ENCODE results near the gene CSTB. TPM values are rescaled to one million over a fixed set of nuclear protein-coding genes. Genes with fewer than 3 reads are reported as not detected.

Gene CSTB
- polyA plus RNA-seq, 4 donors = 42.1 to 109 (median 61.5) TPM

- H3K9me3 ChIP-seq (ENCODE audit: control insufficient read depth in 2 of 2, insufficient read depth in 1 of 2, low read depth in 1 of 2, low read length in 1 of 2) = peaks cover 0 to 11% of the 10 kb centered on the region in 2 donors
- no peaks in the 10 kb centered on the region for H3K36me3 ChIP-seq (ENCODE audit: control insufficient read depth in 3 of 3, insufficient read depth in 2 of 3, low read depth in 1 of 3, low read length in 3 of 3)
- H3K4me3 ChIP-seq (ENCODE audit: low read depth in 1 of 3, low read length in 3 of 3) = no peak overlapping the region
- no peaks in the 10 kb centered on the region for H3K27me3 ChIP-seq (ENCODE audit: control insufficient read depth in 3 of 3, insufficient read depth in 3 of 3, low read length in 3 of 3)
- H3K27ac ChIP-seq (ENCODE audit: low read depth in 1 of 3, low read length in 2 of 3) = no peak overlapping the region
- WGBS, 3 donors = 89 to 94% (median 92%) methylated on average over 25 of the region's 25 CpGs
- DNase-seq (no peak), FAIRE-seq (no peak)
- H3K4me1 ChIP-seq (ENCODE audit: control insufficient read depth in 3 of 3, insufficient read depth in 2 of 3, low read depth in 1 of 3, low read length in 2 of 3) = peaks cover 0 to 3% (median 0%) of the 10 kb centered on the region in 3 donors
These were observed 43.6 kb upstream of the CSTB start for GRCh38 chr21:43819511-43820405.

DNA sequence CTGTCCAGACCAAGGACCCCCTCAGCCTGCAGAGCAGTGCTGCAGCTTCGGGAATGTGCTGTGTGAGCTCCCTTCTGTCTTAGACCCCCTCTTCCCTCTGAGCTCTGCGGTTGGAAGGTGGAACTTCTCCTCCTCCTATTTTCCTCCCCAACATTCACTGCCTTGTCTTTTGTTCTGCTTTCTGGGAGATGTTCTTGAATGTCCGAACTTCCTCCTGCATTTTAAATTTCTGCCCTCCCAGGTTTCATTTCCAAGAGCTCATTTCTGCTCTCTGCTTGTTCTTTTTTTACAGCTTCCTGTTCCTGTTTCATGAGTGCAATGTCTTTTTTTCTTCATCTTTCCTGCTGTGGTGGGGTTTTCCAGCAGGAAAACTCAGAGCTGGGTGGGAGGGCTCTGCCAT, 42.6 kb upstream of the CSTB start:
- no peak for FAIRE-seq

GRCh38 chr21:43817157-43818086, 41.3 kb upstream of the CSTB start:
- H3K9me3 ChIP-seq (ENCODE audit: control insufficient read depth in 2 of 2, insufficient read depth in 1 of 2, low read depth in 1 of 2, low read length in 1 of 2) = peaks cover 0 to 11% of the 10 kb centered on the region in 2 donors
- FAIRE-seq = no peak
- DNase-seq = no peak
- no peaks in the 10 kb centered on the region for H3K36me3 ChIP-seq (ENCODE audit: control insufficient read depth in 3 of 3, insufficient read depth in 2 of 3, low read depth in 1 of 3, low read length in 3 of 3)
- no peak overlapping the region for H3K27ac ChIP-seq (ENCODE audit: low read depth in 1 of 3, low read length in 2 of 3)
- H3K4me1 ChIP-seq (ENCODE audit: control insufficient read depth in 3 of 3, insufficient read depth in 2 of 3, low read depth in 1 of 3, low read length in 2 of 3) = peaks cover 0 to 3% (median 0%) of the 10 kb centered on the region in 3 donors
- WGBS, 3 donors = 81 to 87% (median 82%) methylated on average over 28 to 29 of the region's 29 CpGs
- no peaks in the 10 kb centered on the region for H3K27me3 ChIP-seq (ENCODE audit: control insufficient read depth in 3 of 3, insufficient read depth in 3 of 3, low read length in 3 of 3)
- H3K4me3 ChIP-seq (ENCODE audit: low read depth in 1 of 3, low read length in 3 of 3) = no peak overlapping the region

More for the DNA sequence above, 42.6 kb upstream of the CSTB start:
- Histone ChIP-seq H3K4me3 (ENCODE audit: low read depth in 1 of 3, low read length in 3 of 3) (no peak overlapping the region), H3K4me1 (ENCODE audit: control insufficient read depth in 3 of 3, insufficient read depth in 2 of 3, low read depth in 1 of 3, low read length in 2 of 3) (peaks cover 0 to 3% (median 0%) of the 10 kb centered on the region in 3 donors), H3K27me3 (ENCODE audit: control insufficient read depth in 3 of 3, insufficient read depth in 3 of 3, low read length in 3 of 3) (no peaks in the 10 kb centered on the region), H3K9me3 (ENCODE audit: control insufficient read depth in 2 of 2, insufficient read depth in 1 of 2, low read depth in 1 of 2, low read length in 1 of 2) (peaks cover 0 to 11% of the 10 kb centered on the region in 2 donors), H3K36me3 (ENCODE audit: control insufficient read depth in 3 of 3, insufficient read depth in 2 of 3, low read depth in 1 of 3, low read length in 3 of 3) (no peaks in the 10 kb centered on the region), H3K27ac (ENCODE audit: low read depth in 1 of 3, low read length in 2 of 3) (no peak overlapping the region)
- WGBS, 3 donors = 79 to 95% (median 82%) methylated on average over 3 of the region's 3 CpGs
- DNase-seq = no peak

DNA sequence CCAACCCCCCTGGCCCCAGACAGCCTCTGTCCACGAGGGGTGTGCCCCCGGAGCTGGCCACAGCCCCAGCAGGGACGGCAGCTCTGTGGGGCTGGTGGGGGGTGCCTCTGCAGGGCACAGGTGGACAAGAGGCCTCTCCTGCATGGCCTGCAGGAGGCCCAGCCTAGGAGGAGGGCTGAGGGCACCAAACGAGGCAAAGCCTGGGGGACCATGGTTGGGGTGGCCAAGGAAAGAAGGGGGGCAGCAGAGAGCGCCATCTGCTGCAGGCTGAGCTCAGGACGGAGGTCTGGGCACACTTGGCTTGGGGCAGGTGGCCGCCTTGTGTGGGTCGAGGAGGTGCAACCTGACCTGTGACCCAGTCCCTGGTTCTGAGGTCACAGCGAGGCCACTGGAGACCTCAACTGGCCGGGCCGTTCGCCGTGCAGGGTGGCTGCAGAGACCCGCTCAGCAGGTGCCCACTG, 40.5 kb upstream of the CSTB start:
- H3K4me3 ChIP-seq (ENCODE audit: low read depth in 1 of 3, low read length in 3 of 3) = no peak overlapping the region
- H3K36me3 ChIP-seq (ENCODE audit: control insufficient read depth in 3 of 3, insufficient read depth in 2 of 3, low read depth in 1 of 3, low read length in 3 of 3) = no peaks in the 10 kb centered on the region
- H3K27me3 ChIP-seq (ENCODE audit: control insufficient read depth in 3 of 3, insufficient read depth in 3 of 3, low read length in 3 of 3) = no peaks in the 10 kb centered on the region
- H3K9me3 ChIP-seq (ENCODE audit: control insufficient read depth in 2 of 2, insufficient read depth in 1 of 2, low read depth in 1 of 2, low read length in 1 of 2) = peaks cover 0 to 11% of the 10 kb centered on the region in 2 donors
- no peak for DNase-seq
- WGBS, 3 donors = 71 to 80% (median 78%) methylated on average over 13 to 14 of the region's 14 CpGs
- FAIRE-seq = no peak
- peaks cover 0 to 3% (median 0%) of the 10 kb centered on the region in 3 donors for H3K4me1 ChIP-seq (ENCODE audit: control insufficient read depth in 3 of 3, insufficient read depth in 2 of 3, low read depth in 1 of 3, low read length in 2 of 3)
- H3K27ac ChIP-seq (ENCODE audit: low read depth in 1 of 3, low read length in 2 of 3) = no peak overlapping the region

DNA sequence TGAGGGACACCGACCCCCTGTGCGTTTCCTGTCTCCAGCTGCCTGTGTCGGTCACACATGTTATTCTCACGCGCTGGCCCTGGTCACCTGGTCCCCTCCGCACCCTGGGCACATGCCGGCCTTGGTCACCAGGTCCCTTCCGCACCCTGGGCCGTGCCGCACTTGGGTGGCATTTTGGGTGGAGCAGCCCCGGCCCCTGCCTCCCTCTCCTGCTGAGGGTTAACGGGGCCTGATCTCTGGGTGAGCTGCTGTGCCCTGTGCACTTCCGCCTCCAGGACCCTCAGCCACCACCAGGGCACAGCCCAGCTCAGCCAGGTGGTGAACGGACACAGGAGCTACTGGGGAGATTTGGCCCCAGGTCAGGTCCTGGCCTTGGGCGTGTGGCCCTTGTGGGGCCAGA, 39.9 kb upstream of the CSTB start:
- 88 to 90% (median 89%) methylated on average over 15 of the region's 15 CpGs for WGBS, 3 donors
- no peaks in the 10 kb centered on the region for H3K36me3 ChIP-seq (ENCODE audit: control insufficient read depth in 3 of 3, insufficient read depth in 2 of 3, low read depth in 1 of 3, low read length in 3 of 3)
- H3K27me3 ChIP-seq (ENCODE audit: control insufficient read depth in 3 of 3, insufficient read depth in 3 of 3, low read length in 3 of 3) = no peaks in the 10 kb centered on the region
- DNase-seq = no peak
- peaks cover 0 to 11% of the 10 kb centered on the region in 2 donors for H3K9me3 ChIP-seq (ENCODE audit: control insufficient read depth in 2 of 2, insufficient read depth in 1 of 2, low read depth in 1 of 2, low read length in 1 of 2)
- FAIRE-seq = no peak
- H3K4me3 ChIP-seq (ENCODE audit: low read depth in 1 of 3, low read length in 3 of 3) = no peak overlapping the region
- H3K4me1 ChIP-seq (ENCODE audit: control insufficient read depth in 3 of 3, insufficient read depth in 2 of 3, low read depth in 1 of 3, low read length in 2 of 3) = peaks cover 0 to 5% (median 0%) of the 10 kb centered on the region in 3 donors
- H3K27ac ChIP-seq (ENCODE audit: low read depth in 1 of 3, low read length in 2 of 3) = no peak overlapping the region

- no peak for FAIRE-seq
- Histone ChIP-seq H3K9me3 (ENCODE audit: control insufficient read depth in 2 of 2, insufficient read depth in 1 of 2, low read depth in 1 of 2, low read length in 1 of 2) (peaks cover 0 to 11% of the 10 kb centered on the region in 2 donors), H3K27ac (ENCODE audit: low read depth in 1 of 3, low read length in 2 of 3) (no peak overlapping the region), H3K4me1 (ENCODE audit: control insufficient read depth in 3 of 3, insufficient read depth in 2 of 3, low read depth in 1 of 3, low read length in 2 of 3) (peaks cover 0 to 7% (median 3%) of the 10 kb centered on the region in 3 donors), H3K4me3 (ENCODE audit: low read depth in 1 of 3, low read length in 3 of 3) (no peak overlapping the region), H3K27me3 (ENCODE audit: control insufficient read depth in 3 of 3, insufficient read depth in 3 of 3, low read length in 3 of 3) (no peaks in the 10 kb centered on the region), H3K36me3 (ENCODE audit: control insufficient read depth in 3 of 3, insufficient read depth in 2 of 3, low read depth in 1 of 3, low read length in 3 of 3) (no peaks in the 10 kb centered on the region)
- DNase-seq = peak; percentile 26 to 30
- 15 to 22% (median 16%) methylated on average over 9 to 25 of the region's 27 CpGs for WGBS, 3 donors
These were observed 39.1 kb upstream of the CSTB start for GRCh38 chr21:43815107-43815613.

GRCh38 chr21:43814215-43815106, 38.4 kb upstream of the CSTB start:
- Histone ChIP-seq H3K36me3 (ENCODE audit: control insufficient read depth in 3 of 3, insufficient read depth in 2 of 3, low read depth in 1 of 3, low read length in 3 of 3) (no peaks in the 10 kb centered on the region), H3K4me3 (ENCODE audit: low read depth in 1 of 3, low read length in 3 of 3) (no peak overlapping the region), H3K27ac (ENCODE audit: low read depth in 1 of 3, low read length in 2 of 3) (no peak overlapping the region), H3K27me3 (ENCODE audit: control insufficient read depth in 3 of 3, insufficient read depth in 3 of 3, low read length in 3 of 3) (no peaks in the 10 kb centered on the region), H3K9me3 (ENCODE audit: control insufficient read depth in 2 of 2, insufficient read depth in 1 of 2, low read depth in 1 of 2, low read length in 1 of 2) (peaks cover 0 to 11% of the 10 kb centered on the region in 2 donors), H3K4me1 (ENCODE audit: control insufficient read depth in 3 of 3, insufficient read depth in 2 of 3, low read depth in 1 of 3, low read length in 2 of 3) (peaks cover 0 to 7% (median 3%) of the 10 kb centered on the region in 3 donors)
- WGBS, 3 donors = 66 to 68% (median 67%) methylated on average over 28 of the region's 28 CpGs
- FAIRE-seq = no peak
- peak in 1 of 2 donors; percentile 17 for DNase-seq

All from small intestine (tissue), 7 donors.